GM12865 (cell line): ENCODE results near the gene HNRNPA1L2.
A peak's percentile ranks its signal among the peaks of the same experiment; 100 is the strongest.

Experiments
- DNase-seq: peaks from one replicate; pipeline ENCODE4 v3.0.0; 2010; ENCODE audit warnings: low read depth
- H3K4me3 ChIP-seq: 2 replicates; pipeline ENCODE4 v1.5.1; 2011; ENCODE audit warnings: mild to moderate bottlenecking, low read depth, low read length, control low read depth
- TF ChIP-seq, protein P1 (sequence below): IDR thresholded peaks from 2 replicates; pipeline ENCODE4 v1.5.1; 2011; ENCODE audit warnings: low read length, control low read depth, low read depth, inconsistent platforms; ENCODE audit not compliant: insufficient read depth; ENCODE audit errors: missing control alignments

HNRNPA1L2 gene

GRCh38 chr13:52644108-52644507 lies 1.9 kb downstream of the HNRNPA1L2 start:
- TF ChIP-seq, protein P1, sequence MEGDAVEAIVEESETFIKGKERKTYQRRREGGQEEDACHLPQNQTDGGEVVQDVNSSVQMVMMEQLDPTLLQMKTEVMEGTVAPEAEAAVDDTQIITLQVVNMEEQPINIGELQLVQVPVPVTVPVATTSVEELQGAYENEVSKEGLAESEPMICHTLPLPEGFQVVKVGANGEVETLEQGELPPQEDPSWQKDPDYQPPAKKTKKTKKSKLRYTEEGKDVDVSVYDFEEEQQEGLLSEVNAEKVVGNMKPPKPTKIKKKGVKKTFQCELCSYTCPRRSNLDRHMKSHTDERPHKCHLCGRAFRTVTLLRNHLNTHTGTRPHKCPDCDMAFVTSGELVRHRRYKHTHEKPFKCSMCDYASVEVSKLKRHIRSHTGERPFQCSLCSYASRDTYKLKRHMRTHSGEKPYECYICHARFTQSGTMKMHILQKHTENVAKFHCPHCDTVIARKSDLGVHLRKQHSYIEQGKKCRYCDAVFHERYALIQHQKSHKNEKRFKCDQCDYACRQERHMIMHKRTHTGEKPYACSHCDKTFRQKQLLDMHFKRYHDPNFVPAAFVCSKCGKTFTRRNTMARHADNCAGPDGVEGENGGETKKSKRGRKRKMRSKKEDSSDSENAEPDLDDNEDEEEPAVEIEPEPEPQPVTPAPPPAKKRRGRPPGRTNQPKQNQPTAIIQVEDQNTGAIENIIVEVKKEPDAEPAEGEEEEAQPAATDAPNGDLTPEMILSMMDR, result no peak
- H3K4me3 ChIP-seq, result no peak overlapping the region
- DNase-seq, result no peak

- TF ChIP-seq, protein P1, result no peak
- H3K4me3 ChIP-seq, result no peak overlapping the region
- DNase-seq, result no peak
These were observed 4.7 kb downstream of the HNRNPA1L2 start for GRCh38 chr13:52646967-52647366.

DNA sequence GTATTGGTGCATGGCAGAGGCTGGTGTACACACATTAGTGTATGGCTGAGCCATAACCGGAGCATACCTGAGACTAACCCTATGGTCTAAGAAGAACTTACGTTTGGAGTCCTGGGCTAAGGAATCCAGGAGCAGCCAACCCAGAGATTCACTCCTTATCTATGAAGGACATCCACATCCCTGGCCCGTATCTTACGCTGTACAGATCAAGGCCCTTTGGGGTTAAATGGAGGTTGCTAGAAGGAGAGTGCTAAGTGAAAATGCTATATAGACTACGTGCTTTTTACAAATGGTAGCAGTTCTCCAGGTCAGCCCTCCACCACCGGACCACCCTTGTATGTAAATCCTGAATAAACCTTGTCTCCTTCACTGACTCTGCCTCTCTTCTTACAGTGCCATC lies 8.5 kb downstream of the HNRNPA1L2 start:
- TF ChIP-seq, protein P1, result no peak
- DNase-seq, result no peak
- H3K4me3 ChIP-seq, result peak overlapping the region; percentile 91

DNA sequence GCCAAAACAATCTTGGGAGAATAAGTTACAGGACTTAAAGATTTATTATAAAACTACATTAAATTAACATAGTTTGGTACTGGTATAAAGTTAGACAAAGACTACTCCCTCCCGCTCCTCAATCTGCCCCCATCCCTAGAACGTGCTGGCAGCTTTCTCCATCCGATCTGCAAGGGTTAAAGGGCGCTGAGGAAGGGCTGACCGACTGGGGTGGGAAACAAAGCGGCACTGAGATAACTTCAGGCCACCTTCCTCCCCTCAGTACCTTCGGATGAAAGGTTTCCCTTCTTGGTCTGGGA lies 9.6 kb downstream of the HNRNPA1L2 start:
- peak overlapping the region; percentile 91 for H3K4me3 ChIP-seq
- DNase-seq, result no peak
- TF ChIP-seq, protein P1, result no peak

DNA sequence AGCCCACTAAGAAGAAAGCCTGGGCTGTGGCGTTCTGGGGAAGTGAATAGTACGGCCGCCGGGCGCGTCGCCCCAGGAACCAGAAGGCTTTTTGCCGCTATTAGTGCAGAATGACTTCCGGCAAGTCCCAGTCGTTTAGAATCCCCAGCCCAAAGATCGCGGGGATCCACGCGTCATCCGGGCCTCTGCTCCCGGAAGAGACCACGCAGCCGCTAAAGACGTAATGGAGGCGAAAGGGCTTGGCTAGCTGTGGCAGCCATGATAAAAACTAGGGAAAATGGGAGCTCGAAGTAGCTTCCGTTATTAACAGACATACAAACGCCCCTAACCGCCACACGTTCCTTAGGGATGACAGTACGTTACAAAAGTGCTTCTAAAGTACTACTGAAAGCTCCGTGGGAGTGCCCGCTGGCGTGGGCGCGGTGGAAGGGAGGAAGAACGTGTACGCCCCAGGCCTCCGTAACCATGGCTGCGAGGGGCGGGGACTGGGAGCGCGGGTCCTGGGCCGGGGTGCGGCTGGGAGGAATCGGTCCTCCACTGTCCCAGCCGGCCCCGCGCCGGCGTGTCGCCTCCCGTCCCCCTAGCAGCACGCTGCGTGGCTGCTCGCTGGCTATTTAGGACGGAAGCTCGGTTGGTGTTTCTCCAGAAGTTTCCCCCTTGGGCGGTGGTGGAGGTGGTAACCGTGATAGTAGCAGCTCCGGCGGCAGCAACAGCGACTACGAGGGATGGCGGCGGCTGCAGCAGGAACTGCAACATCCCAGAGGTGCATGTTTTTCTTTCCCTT lies 10.2 kb downstream of the HNRNPA1L2 start, which contains the start of gene SUGT1:
Gene SUGT1, plus strand, starts transcription at position 641 of the 784 bp plus-strand sequence. Its CDS starts 85 bp downstream, at position 726.
- DNase-seq, result peak; percentile 99
- H3K4me3 ChIP-seq, result peak within 1 kb of the TSS; percentile 91
- TF ChIP-seq, protein P1, result peak; percentile 77

DNA sequence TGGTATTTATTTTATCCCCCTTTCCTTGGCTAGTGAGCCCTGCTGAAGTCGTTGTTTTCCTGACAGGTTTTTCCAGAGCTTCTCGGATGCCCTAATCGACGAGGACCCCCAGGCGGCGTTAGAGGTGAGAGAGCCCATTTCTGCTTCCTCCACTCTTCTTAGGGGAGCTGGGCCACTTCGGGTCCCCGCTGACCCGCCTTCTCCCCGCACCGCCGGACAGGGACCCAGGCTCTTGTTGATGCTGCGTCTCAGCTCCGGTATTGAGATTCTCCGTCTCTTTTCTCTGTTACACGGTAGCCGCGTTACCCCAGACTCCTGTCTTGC lies 10.7 kb downstream of the HNRNPA1L2 start:
- no peak for DNase-seq
- TF ChIP-seq, protein P1, result no peak
- H3K4me3 ChIP-seq, result peak overlapping the region; percentile 91

GRCh38 chr13:52659340-52659739 lies 17.1 kb downstream of the HNRNPA1L2 start:
- no peak overlapping the region for H3K4me3 ChIP-seq
- TF ChIP-seq, protein P1, result no peak
- DNase-seq, result no peak
